ENCODE data around the gene BAHD1. TPM values are rescaled to one million over a fixed set of nuclear protein-coding genes. Genes with fewer than 3 reads are reported as not detected.

Gene BAHD1
- total RNA-seq, 4 donors from 2014 or later: 11.6 to 29.6 (median 22.3) TPM

DNA sequence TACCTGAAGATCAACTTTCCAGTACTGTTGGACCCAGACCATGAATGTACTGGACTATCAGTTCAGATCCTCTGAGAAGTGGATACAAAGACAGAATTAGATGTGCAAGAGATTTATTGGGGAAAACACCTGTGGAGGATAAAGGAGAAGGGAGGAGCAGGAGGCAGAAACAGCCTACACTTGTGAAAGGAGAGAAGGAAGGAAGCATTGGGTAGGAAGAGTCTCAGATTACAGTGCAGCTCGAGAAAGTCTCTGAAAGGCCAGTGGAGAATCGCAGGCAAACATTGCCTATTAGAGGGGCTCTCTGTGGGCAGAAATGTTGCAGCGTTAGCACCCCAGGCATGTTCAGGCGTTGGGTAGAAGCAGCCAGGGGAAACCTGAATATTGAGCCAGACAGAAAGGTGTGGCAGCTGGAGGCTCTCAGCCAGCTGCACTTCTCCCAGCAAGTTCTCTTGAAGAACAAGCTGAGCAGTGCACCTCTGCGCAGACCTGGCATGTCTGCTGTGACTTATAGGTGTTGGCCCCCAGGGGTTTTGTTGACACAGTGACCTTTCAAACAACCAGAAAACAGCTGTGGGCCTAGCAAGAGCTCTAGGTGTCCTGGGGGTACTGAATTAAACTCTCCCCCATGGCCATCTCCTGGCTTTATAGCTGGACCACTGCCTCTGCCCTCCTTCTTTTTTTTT is 37.0 kb downstream of the BAHD1 start:
- intact Hi-C loops (cut with DNase I): no loop called here
- no peaks in the 10 kb centered on the region for H3K27me3 ChIP-seq
- no peak overlapping the region for H3K4me3 ChIP-seq
- H3K4me1 ChIP-seq: peaks cover 0 to under 1% (median 0%) of the 10 kb centered on the region in 4 donors
- H3K36me3 ChIP-seq: no peaks in the 10 kb centered on the region
- no peak for DNase-seq (ENCODE audit: extremely low spot score)
- no peak overlapping the region for H3K27ac ChIP-seq (replicated peaks in 1 of 4)
- 48% methylated on average over 4 of the region's 5 CpGs for WGBS
- H3K9me3 ChIP-seq: no peaks in the 10 kb centered on the region
- TF ChIP-seq EP300 (IDR thresholded peaks at IDR 0.05): no peak
- no peak for TF ChIP-seq POLR2AphosphoS5 (IDR thresholded peaks at IDR 0.05)
- TF ChIP-seq, protein P1, sequence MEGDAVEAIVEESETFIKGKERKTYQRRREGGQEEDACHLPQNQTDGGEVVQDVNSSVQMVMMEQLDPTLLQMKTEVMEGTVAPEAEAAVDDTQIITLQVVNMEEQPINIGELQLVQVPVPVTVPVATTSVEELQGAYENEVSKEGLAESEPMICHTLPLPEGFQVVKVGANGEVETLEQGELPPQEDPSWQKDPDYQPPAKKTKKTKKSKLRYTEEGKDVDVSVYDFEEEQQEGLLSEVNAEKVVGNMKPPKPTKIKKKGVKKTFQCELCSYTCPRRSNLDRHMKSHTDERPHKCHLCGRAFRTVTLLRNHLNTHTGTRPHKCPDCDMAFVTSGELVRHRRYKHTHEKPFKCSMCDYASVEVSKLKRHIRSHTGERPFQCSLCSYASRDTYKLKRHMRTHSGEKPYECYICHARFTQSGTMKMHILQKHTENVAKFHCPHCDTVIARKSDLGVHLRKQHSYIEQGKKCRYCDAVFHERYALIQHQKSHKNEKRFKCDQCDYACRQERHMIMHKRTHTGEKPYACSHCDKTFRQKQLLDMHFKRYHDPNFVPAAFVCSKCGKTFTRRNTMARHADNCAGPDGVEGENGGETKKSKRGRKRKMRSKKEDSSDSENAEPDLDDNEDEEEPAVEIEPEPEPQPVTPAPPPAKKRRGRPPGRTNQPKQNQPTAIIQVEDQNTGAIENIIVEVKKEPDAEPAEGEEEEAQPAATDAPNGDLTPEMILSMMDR (IDR thresholded peaks at IDR 0.05): no peak
- no peak for TF ChIP-seq POLR2A (IDR thresholded peaks at IDR 0.05; ENCODE audit: low read depth)

DNA sequence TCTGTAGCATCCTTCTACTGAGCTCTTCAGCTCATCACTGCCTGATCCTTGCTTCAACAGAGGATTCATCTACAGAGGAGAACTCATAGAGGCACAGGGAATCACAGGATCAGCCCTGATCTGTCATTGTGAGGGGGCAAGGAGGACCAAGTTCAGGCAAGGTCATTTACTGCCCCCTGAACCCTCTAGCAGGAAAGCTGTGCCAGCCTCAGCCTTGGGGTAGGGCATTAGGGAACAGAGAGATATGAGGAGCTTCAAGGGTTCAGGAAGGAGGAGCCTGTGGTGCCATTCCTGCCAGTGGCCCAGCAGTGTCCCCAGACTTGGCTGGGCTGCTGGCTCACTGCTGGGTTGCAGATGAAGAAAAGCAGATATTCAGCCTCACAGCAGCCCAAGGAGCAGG is 38.3 kb downstream of the BAHD1 start:
- H3K4me3 ChIP-seq: no peak overlapping the region
- intact Hi-C loops (cut with DNase I): no loop called here
- no peaks in the 10 kb centered on the region for H3K36me3 ChIP-seq
- H3K4me1 ChIP-seq: no peaks in the 10 kb centered on the region
- no peaks in the 10 kb centered on the region for H3K9me3 ChIP-seq
- no peaks in the 10 kb centered on the region for H3K27me3 ChIP-seq
- H3K27ac ChIP-seq (replicated peaks in 1 of 4): no peak overlapping the region
- no peak for DNase-seq (ENCODE audit: extremely low spot score)
- TF ChIP-seq EP300 (IDR thresholded peaks at IDR 0.05): no peak
- TF ChIP-seq, protein P1 (IDR thresholded peaks at IDR 0.05): no peak
- no peak for TF ChIP-seq POLR2AphosphoS5 (IDR thresholded peaks at IDR 0.05)
- TF ChIP-seq POLR2A (IDR thresholded peaks at IDR 0.05; ENCODE audit: low read depth): no peak

DNA sequence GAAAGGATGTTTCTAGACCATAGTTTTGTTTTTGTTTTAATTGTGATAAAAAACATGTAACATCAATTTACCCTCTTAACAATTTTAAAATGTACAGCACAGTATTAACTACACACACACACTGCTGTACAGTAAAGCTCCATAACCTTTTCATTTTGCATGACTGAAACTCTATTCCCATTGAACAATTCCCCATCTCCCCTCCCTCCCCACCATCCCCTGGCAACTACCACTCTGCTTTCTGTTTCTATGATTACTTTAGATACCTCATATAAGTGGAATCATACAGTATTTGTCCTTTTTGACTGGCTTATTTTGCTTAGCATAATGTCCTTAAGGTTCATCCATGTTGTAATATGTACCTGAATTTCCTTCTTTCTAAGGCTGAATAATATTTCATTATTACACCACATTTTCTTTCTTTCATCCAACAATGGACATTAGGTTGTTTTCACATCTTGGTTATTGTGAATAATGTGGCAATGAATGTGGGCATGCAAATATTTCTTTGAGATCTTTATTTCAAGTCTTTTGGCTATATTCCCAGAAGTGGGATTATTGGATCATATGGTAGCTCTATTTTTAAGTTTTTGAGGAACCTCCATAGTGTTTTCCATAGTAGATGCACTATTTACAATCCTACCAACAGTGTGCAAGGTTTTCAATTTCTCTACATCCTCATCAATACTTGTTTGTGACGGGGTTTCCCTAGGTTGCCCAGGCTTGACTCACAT is 40.8 kb downstream of the BAHD1 start:
- H3K27ac ChIP-seq (replicated peaks in 1 of 4): no peak overlapping the region
- WGBS: 86% methylated on average over 1 of the region's 1 CpG
- DNase-seq (ENCODE audit: extremely low spot score): no peak
- no peaks in the 10 kb centered on the region for H3K36me3 ChIP-seq
- H3K4me1 ChIP-seq: no peaks in the 10 kb centered on the region
- H3K27me3 ChIP-seq: no peaks in the 10 kb centered on the region
- intact Hi-C loops (cut with DNase I): no loop called here
- TF ChIP-seq, protein P1 (IDR thresholded peaks at IDR 0.05): no peak
- TF ChIP-seq EP300 (IDR thresholded peaks at IDR 0.05): no peak
- TF ChIP-seq POLR2A (IDR thresholded peaks at IDR 0.05; ENCODE audit: low read depth): no peak
- no peak for TF ChIP-seq POLR2AphosphoS5 (IDR thresholded peaks at IDR 0.05)
- no peak overlapping the region for H3K4me3 ChIP-seq
- H3K9me3 ChIP-seq: no peaks in the 10 kb centered on the region

DNA sequence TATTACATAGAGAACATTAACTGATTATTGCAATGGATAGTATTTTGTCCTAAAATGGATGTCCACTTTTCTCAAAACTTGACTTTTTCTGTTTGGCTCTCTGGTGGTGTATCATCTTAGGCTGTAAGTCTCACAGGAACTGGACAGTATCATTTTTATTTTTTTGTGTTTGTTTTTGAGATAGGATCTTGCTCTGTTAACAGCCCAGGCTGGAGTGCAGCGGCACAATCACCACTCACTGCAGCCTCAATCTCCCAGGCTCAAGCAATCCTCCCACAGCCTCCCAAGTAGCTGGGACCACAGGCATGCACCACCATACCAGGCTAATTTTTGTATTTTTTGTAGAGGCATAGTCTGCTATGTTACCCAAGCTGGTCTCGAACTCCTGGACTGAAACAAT is 43.2 kb downstream of the BAHD1 start:
- H3K27me3 ChIP-seq: no peaks in the 10 kb centered on the region
- H3K4me1 ChIP-seq: no peaks in the 10 kb centered on the region
- no peak for DNase-seq (ENCODE audit: extremely low spot score)
- WGBS: 93% methylated on average over 2 of the region's 2 CpGs
- H3K36me3 ChIP-seq: no peaks in the 10 kb centered on the region
- no peaks in the 10 kb centered on the region for H3K9me3 ChIP-seq
- no peak overlapping the region for H3K27ac ChIP-seq (replicated peaks in 1 of 4)
- intact Hi-C loops (cut with DNase I): no loop called here
- H3K4me3 ChIP-seq: no peak overlapping the region
- TF ChIP-seq POLR2AphosphoS5 (IDR thresholded peaks at IDR 0.05) (no peak), POLR2A (IDR thresholded peaks at IDR 0.05; ENCODE audit: low read depth) (no peak)
- TF ChIP-seq, protein P1 (IDR thresholded peaks at IDR 0.05): no peak
